K562 (cell line): ENCODE results near the gene HMOX2.

ENCODE experiments used
- EP300 ChIP-seq: IDR thresholded peaks from 2 replicates; pipeline ENCODE4 v1.6.1; 2012; ENCODE audit warnings: low read length, improper control_type of control experiment
- HIVEP1 ChIP-seq: fragments of 250-450 bp; sonication (Bioruptor Pico); IDR thresholded peaks from 2 replicates; pipeline ENCODE4 v1.4.0; 2020; ENCODE audit warnings: mild to moderate bottlenecking
- MTF1 ChIP-seq: fragments of 250-450 bp; sonication (Bioruptor Pico); IDR thresholded peaks from 2 replicates; pipeline ENCODE4 v1.9.0; 2021; ENCODE audit warnings: moderate library complexity, mild to moderate bottlenecking, inconsistent platforms, borderline replicate concordance
- TF ChIP-seq, protein P1 (sequence below): sonication (generic); formaldehyde crosslinking; IDR thresholded peaks from 2 replicates; pipeline ENCODE4 v1.8.0; 2022; ENCODE audit warnings: missing genetic modification reagents, mild to moderate bottlenecking, borderline replicate concordance
- TF ChIP-seq, protein P2 (sequence below): IDR thresholded peaks from 3 replicates; pipeline ENCODE4 v1.6.1; 2011; ENCODE audit warnings: borderline replicate concordance, mild to moderate bottlenecking; ENCODE audit not compliant: insufficient read length, insufficient read depth

DNA sequence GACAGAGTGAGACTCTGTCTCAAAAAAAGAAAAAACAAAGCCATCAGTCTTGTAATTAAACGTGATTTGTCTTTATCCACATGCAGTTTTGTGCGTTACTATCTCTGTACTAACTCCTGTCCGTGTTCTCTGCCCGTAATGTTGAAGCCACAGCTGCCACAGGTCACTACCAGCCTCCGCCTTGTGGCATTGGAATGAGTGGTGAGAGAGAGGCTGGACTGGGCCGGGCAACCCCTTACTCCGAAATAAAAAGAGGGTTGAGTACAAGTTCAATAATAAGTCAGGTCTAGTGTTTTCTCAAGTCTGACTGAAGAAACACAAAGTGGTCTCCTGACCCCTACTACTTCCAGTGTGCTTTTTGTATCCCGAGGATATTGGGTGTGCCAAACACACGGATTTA lies 45.2 kb upstream of the HMOX2 start:
- TF ChIP-seq, protein P1, sequence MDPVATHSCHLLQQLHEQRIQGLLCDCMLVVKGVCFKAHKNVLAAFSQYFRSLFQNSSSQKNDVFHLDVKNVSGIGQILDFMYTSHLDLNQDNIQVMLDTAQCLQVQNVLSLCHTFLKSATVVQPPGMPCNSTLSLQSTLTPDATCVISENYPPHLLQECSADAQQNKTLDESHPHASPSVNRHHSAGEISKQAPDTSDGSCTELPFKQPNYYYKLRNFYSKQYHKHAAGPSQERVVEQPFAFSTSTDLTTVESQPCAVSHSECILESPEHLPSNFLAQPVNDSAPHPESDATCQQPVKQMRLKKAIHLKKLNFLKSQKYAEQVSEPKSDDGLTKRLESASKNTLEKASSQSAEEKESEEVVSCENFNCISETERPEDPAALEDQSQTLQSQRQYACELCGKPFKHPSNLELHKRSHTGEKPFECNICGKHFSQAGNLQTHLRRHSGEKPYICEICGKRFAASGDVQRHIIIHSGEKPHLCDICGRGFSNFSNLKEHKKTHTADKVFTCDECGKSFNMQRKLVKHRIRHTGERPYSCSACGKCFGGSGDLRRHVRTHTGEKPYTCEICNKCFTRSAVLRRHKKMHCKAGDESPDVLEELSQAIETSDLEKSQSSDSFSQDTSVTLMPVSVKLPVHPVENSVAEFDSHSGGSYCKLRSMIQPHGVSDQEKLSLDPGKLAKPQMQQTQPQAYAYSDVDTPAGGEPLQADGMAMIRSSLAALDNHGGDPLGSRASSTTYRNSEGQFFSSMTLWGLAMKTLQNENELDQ (CRISPR knock-in tag) = no peak
- TF ChIP-seq EP300 (no peak), HIVEP1 (CRISPR knock-in tag) (no peak), MTF1 (no peak)
- TF ChIP-seq, protein P2, sequence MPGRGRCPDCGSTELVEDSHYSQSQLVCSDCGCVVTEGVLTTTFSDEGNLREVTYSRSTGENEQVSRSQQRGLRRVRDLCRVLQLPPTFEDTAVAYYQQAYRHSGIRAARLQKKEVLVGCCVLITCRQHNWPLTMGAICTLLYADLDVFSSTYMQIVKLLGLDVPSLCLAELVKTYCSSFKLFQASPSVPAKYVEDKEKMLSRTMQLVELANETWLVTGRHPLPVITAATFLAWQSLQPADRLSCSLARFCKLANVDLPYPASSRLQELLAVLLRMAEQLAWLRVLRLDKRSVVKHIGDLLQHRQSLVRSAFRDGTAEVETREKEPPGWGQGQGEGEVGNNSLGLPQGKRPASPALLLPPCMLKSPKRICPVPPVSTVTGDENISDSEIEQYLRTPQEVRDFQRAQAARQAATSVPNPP = no peak
